IMR-90 (cell line): Measurements from ENCODE around the gene DRAP1.

Experiments used
- CTCF ChIP-seq: conservative IDR thresholded peaks from 2 replicates; pipeline ENCODE4 v1.5.1; 2012; ENCODE audit warnings: mild to moderate bottlenecking, low read depth, low read length, improper control_type of control experiment
- ELK1 ChIP-seq: fragments of 150-350 bp; IDR thresholded peaks from 2 replicates; pipeline ENCODE4 v1.6.1; 2016; ENCODE audit warnings: low read depth, mild to moderate bottlenecking, low read length, moderate library complexity, borderline replicate concordance
- MXI1 ChIP-seq: IDR thresholded peaks from 2 replicates; pipeline ENCODE4 v1.6.1; 2012; ENCODE audit warnings: low read depth, mild to moderate bottlenecking, low read length, moderate library complexity, borderline replicate concordance
- POLR2A ChIP-seq: IDR thresholded peaks from 2 replicates; pipeline ENCODE4 v1.6.1; 2012; ENCODE audit warnings: mild to moderate bottlenecking, low read depth, low read length
- RAD21 ChIP-seq: IDR thresholded peaks from 2 replicates; pipeline ENCODE4 v1.6.1; 2012; ENCODE audit warnings: low read length, improper control_type of control experiment
- USF2 ChIP-seq: fragments of 150-350 bp; IDR thresholded peaks from 2 replicates; pipeline ENCODE4 v1.6.1; 2017; ENCODE audit warnings: mild to moderate bottlenecking, antibody characterized with exemption, low read length, low read depth

GRCh38 chr11:65947603-65948125 lies 28.4 kb downstream of the DRAP1 start:
- TF ChIP-seq CTCF (no peak), POLR2A (no peak), ELK1 (no peak), RAD21 (no peak), USF2 (no peak), MXI1 (no peak)
